Calu3 (cell line): Measurements from ENCODE around the gene SLC4A2. TPM values are rescaled to one million over a fixed set of nuclear protein-coding genes. Genes with fewer than 3 reads are reported as not detected.

Source experiments
- BruUV-seq: library from RNA; stranded (reverse); fragments of 400-500 nt; replicated peaks from 2 replicates; lab custom pipeline; 2021; lab: Mats Ljungman, UMichigan
- CTCF ChIA-PET: fragments of 300-600 bp; sonication (Branson Sonifier 250); formaldehyde crosslinking; loops from one replicate; lab custom pipeline; 2022; ENCODE audit warnings: antibody characterized with exemption; lab: Charles Lee
- DNase-seq: peaks from one replicate; pipeline ENCODE4 v3.0.0; 2022
- H3K27ac Mint-ChIP-seq: one replicate; pipeline ENCODE4 v1.8.0; 2022; ENCODE audit warnings: mixed read lengths; ENCODE audit not compliant: unreplicated experiment
- H3K27me3 Mint-ChIP-seq: one replicate; pipeline ENCODE4 v1.8.0; 2022; ENCODE audit warnings: mixed read lengths; ENCODE audit not compliant: unreplicated experiment
- H3K36me3 Mint-ChIP-seq: one replicate; pipeline ENCODE4 v1.8.0; 2022; ENCODE audit warnings: mild to moderate bottlenecking, moderate library complexity, mixed read lengths; ENCODE audit not compliant: insufficient read depth, unreplicated experiment
- H3K4me1 Mint-ChIP-seq: one replicate; pipeline ENCODE4 v1.8.0; 2022; ENCODE audit warnings: mild to moderate bottlenecking, low read depth, mixed read lengths; ENCODE audit not compliant: unreplicated experiment
- H3K4me3 Mint-ChIP-seq: one replicate; pipeline ENCODE4 v1.8.0; 2022; ENCODE audit warnings: mild to moderate bottlenecking, low read depth, moderate library complexity, mixed read lengths; ENCODE audit not compliant: unreplicated experiment
- H3K9me3 Mint-ChIP-seq: one replicate; pipeline ENCODE4 v1.8.0; 2022; ENCODE audit warnings: low read depth, mixed read lengths; ENCODE audit not compliant: unreplicated experiment
- intact Hi-C: fragments of 100-400 bp; cut with micrococcal nuclease; formaldehyde crosslinking; loops from one replicate; pipeline ENCODE4 v1.10.0; 2022; ENCODE audit not compliant: unreplicated experiment
- total RNA-seq: library from RNA; stranded (reverse); gene quantifications from 2 replicates; pipeline ENCODE4 v1.2.3, GENCODE V29; 2022
- TF ChIP-seq, protein P1 (sequence below): fragments of 200-600 bp; IDR thresholded peaks from one replicate; pipeline ENCODE4 v1.8.0; 2022; ENCODE audit warnings: antibody characterized with exemption; ENCODE audit not compliant: unreplicated experiment

The SLC4A2 gene
- total RNA-seq, 1 experiment from 2014 or later, result 209 TPM

DNA sequence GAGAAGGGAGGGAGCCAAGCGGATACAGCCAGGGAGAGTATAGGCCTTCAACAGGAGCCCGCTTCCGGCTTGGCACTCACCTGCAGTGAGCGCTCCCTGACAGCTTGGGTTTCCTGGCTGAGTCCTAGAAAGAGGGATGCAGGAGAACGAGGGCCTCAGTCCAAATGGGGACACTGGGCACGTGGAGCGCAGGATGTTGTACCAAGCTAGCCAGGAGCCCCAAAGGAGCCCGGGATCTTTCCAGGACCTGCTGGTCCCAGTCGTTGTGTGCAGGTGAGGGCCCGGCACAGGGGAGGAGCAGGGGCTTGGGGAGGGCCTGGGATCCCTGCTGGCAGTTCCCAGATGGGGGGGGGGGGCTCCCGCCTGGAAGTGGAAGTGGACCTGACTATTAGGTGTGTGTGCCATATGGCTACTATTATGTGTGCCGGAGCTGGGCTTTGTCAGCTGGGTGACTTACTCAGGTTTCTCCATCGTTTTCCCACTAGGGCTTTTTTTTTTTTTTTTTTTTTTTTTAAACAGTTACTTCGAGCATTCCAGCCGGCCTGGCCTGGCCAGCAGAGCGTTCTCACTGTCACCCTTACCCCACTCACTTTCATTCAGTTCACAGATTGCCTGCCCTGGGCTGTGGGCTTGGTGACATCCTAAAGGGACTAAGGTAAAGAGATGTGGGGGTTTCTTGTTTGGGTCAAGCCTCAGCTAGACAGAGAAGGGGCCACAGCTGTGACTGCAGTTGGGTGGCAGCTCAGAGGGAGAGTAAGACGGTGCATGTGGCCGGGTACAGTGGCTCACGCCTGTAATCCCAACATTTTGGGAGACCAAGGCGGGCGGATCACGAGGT, 30.7 kb downstream of the SLC4A2 start:
- intact Hi-C loops, result no loop called here
- no peak overlapping the region for H3K27ac Mint-ChIP-seq
- peaks cover 31% of the 10 kb centered on the region for H3K4me1 Mint-ChIP-seq
- no peaks in the 10 kb centered on the region for H3K27me3 Mint-ChIP-seq
- CTCF ChIA-PET, result interaction anchor here (0.7 kb wide), 1 partner anchor 18 kb away, joined by 6 read pairs; no protein-coding TSS in a partner anchor
- BruUV-seq, result no TSS peak
- H3K4me3 Mint-ChIP-seq, result no peak overlapping the region
- TF ChIP-seq, protein P1, sequence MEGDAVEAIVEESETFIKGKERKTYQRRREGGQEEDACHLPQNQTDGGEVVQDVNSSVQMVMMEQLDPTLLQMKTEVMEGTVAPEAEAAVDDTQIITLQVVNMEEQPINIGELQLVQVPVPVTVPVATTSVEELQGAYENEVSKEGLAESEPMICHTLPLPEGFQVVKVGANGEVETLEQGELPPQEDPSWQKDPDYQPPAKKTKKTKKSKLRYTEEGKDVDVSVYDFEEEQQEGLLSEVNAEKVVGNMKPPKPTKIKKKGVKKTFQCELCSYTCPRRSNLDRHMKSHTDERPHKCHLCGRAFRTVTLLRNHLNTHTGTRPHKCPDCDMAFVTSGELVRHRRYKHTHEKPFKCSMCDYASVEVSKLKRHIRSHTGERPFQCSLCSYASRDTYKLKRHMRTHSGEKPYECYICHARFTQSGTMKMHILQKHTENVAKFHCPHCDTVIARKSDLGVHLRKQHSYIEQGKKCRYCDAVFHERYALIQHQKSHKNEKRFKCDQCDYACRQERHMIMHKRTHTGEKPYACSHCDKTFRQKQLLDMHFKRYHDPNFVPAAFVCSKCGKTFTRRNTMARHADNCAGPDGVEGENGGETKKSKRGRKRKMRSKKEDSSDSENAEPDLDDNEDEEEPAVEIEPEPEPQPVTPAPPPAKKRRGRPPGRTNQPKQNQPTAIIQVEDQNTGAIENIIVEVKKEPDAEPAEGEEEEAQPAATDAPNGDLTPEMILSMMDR, result no peak
- no peak for DNase-seq
- no peaks in the 10 kb centered on the region for H3K9me3 Mint-ChIP-seq
- peaks cover 45% of the 10 kb centered on the region for H3K36me3 Mint-ChIP-seq

DNA sequence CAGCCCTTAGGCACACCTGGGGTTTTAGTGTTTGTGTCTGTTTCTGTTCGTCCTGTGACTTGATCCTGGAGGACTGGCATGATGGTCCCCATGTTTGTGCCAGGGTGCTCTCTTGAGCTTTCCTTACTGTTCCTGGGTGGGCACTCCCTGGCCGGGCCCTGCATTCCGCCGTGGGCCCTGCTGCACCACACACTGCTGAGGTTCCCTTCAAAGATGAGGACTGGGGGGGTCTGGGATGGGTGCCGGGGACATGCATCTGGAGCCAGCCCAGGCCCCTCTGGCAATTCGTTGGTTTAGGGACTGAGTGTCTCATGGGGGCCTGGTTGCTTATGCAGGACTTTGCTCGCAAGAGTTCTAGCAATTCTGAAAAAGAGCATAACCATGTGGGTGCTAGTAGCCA, 31.6 kb downstream of the SLC4A2 start:
- peaks cover 23% of the 10 kb centered on the region for H3K4me1 Mint-ChIP-seq
- H3K36me3 Mint-ChIP-seq, result peaks cover 37% of the 10 kb centered on the region
- H3K9me3 Mint-ChIP-seq, result no peaks in the 10 kb centered on the region
- no peak overlapping the region for H3K27ac Mint-ChIP-seq
- intact Hi-C loops, result no loop called here
- no peak for DNase-seq
- no peak overlapping the region for H3K4me3 Mint-ChIP-seq
- no peaks in the 10 kb centered on the region for H3K27me3 Mint-ChIP-seq
- CTCF ChIA-PET, result no interaction called here
- TF ChIP-seq, protein P1, result no peak
- BruUV-seq, result no TSS peak

DNA sequence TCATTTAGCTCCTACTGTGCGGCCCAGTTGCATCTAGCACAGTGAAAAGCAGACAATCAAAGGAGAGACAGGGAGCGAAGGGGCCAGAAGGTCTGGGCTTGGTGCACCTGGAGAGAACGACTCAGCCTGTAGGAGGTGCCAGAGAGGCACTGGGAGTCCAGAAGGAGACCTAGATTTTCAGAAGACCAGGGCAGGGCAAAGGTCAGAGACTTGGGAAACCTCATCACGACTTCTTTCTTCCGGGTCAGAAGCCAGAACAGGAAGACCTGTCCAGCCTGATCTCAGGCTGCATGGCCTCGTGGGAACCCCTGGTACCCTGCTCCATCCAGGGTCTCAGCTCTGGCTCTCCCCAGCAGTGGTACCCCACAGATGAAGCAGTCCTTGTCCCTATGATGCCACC, 32.0 kb downstream of the SLC4A2 start:
- peaks cover 36% of the 10 kb centered on the region for H3K36me3 Mint-ChIP-seq
- no TSS peak for BruUV-seq
- no peak overlapping the region for H3K4me3 Mint-ChIP-seq
- intact Hi-C loops, result no loop called here
- no peak for DNase-seq
- TF ChIP-seq, protein P1, result peak; percentile 27
- H3K27me3 Mint-ChIP-seq, result no peaks in the 10 kb centered on the region
- no peaks in the 10 kb centered on the region for H3K9me3 Mint-ChIP-seq
- no peak overlapping the region for H3K27ac Mint-ChIP-seq
- peaks cover 23% of the 10 kb centered on the region for H3K4me1 Mint-ChIP-seq
- CTCF ChIA-PET, result no interaction called here

DNA sequence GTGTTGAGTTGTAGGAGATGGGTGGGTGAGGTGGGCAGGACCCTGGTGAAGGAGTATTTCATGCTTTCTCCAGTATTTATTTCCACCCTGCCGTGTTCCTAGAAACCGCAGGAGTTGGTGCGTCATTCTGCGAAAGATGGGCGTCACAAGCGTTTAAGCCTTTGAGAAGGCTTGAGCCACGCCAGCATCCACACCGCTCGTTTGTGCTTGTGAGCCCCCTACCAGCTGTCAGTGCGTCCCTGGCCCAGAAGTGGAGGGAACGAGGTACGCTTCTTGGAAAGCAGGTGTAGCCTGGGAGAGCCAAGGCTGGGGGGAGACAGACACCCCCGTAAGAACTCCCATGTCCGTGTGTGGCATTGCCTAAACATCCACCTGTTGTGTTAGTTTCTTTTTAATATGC, 32.6 kb downstream of the SLC4A2 start:
- no peak overlapping the region for H3K27ac Mint-ChIP-seq
- TF ChIP-seq, protein P1, result no peak
- no peaks in the 10 kb centered on the region for H3K9me3 Mint-ChIP-seq
- H3K36me3 Mint-ChIP-seq, result peaks cover 34% of the 10 kb centered on the region
- CTCF ChIA-PET, result no interaction called here
- intact Hi-C loops, result no loop called here
- peaks cover 23% of the 10 kb centered on the region for H3K4me1 Mint-ChIP-seq
- DNase-seq, result no peak
- BruUV-seq, result no TSS peak
- H3K4me3 Mint-ChIP-seq, result no peak overlapping the region
- no peaks in the 10 kb centered on the region for H3K27me3 Mint-ChIP-seq
